Suprapubic skin (tissue), 4 donors: ENCODE results near the gene VPREB1.

ENCODE experiments used
- EP300 ChIP-seq: sonication (generic); formaldehyde crosslinking; IDR thresholded peaks from one replicate; pipeline ENCODE4 v1.6.1; 2017; ENCODE audit warnings: antibody characterized with exemption
- POLR2A ChIP-seq, 2 donors: fragments of 450-650 bp; IDR thresholded peaks; one replicate each; pipeline ENCODE4 v1.6.1; 2017; ENCODE audit warnings: antibody characterized with exemption in 2 of 2, mild to moderate bottlenecking in 2 of 2, moderate library complexity in 2 of 2
- POLR2AphosphoS5 ChIP-seq, 3 donors: sonication (generic); formaldehyde crosslinking; IDR thresholded peaks; one replicate each; pipeline ENCODE4 v1.6.1; 2017; ENCODE audit warnings: antibody characterized with exemption in 3 of 3
- TF ChIP-seq, protein P1 (sequence below), 2 donors: fragments of 200-600 bp in 1 of 2; fragments of 450-650 bp in 1 of 2; sonication (generic) in 1 of 2; IDR thresholded peaks; one replicate each; pipeline ENCODE4 v1.5.1; 2016 to 2019; ENCODE audit warnings: antibody characterized with exemption in 2 of 2, mild to moderate bottlenecking in 1 of 2, moderate library complexity in 1 of 2

DNA sequence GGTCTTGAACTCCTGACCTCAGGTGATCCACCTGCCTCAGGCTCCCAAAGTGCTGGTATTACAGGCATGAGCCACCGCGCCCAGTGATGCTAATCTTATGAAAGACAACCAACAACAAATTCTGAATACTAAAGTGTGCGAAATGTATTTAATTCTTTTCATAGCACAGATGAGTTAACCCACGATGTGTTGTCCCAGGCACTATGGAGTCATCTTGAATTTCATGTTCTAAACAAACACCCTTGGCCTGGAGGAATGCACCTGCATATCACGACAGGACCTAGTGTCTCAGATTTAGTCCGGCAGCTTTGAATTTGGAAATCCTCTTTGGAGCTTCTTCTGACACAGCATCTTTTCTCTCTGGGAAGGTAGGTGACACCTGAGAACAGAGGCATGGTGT is 16.2 kb upstream of the VPREB1 start:
- TF ChIP-seq, protein P1, sequence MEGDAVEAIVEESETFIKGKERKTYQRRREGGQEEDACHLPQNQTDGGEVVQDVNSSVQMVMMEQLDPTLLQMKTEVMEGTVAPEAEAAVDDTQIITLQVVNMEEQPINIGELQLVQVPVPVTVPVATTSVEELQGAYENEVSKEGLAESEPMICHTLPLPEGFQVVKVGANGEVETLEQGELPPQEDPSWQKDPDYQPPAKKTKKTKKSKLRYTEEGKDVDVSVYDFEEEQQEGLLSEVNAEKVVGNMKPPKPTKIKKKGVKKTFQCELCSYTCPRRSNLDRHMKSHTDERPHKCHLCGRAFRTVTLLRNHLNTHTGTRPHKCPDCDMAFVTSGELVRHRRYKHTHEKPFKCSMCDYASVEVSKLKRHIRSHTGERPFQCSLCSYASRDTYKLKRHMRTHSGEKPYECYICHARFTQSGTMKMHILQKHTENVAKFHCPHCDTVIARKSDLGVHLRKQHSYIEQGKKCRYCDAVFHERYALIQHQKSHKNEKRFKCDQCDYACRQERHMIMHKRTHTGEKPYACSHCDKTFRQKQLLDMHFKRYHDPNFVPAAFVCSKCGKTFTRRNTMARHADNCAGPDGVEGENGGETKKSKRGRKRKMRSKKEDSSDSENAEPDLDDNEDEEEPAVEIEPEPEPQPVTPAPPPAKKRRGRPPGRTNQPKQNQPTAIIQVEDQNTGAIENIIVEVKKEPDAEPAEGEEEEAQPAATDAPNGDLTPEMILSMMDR (IDR thresholded peaks at IDR 0.05) = no peak
- no peak for TF ChIP-seq POLR2AphosphoS5 (IDR thresholded peaks at IDR 0.05)
- TF ChIP-seq POLR2A (IDR thresholded peaks at IDR 0.05) = no peak
- TF ChIP-seq EP300 = no peak
